ENCODE measurements around the gene TGFB1. TPM values are rescaled to one million over a fixed set of nuclear protein-coding genes. Genes with fewer than 3 reads are reported as not detected.

TGFB1 gene
- total RNA-seq, 1 experiment from 2014 or later, result 102 TPM

DNA sequence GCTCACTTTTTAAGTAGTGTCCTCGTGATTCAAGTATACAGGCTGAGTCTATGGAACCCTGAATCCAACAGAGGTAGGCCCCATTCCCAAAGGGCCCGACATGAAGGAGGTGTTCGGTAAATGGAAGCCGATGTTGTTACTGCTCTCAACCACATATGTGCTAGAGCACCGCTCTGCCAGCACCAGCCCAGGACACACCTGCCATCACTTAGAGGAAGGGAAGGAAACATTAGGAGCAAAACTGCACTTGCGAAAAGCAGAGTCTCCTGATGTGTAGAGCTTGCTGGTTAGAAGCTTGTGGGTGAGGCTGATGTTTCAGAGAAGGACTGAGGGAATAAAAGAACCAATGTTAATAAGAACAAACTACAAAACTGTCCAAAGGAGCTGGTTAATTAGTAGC lies 53.2 kb downstream of the TGFB1 start:
- Histone ChIP-seq H3K9me3 (ENCODE audit: low read depth, low read length, poor library complexity, severe bottlenecking) (no peaks in the 10 kb centered on the region), H3K4me1 (ENCODE audit: insufficient read depth, low read length, poor library complexity, severe bottlenecking) (no peaks in the 10 kb centered on the region), H3K27me3 (replicated peaks; ENCODE audit: insufficient read depth, low read depth, low read length, poor library complexity) (no peaks in the 10 kb centered on the region), H3K27ac (ENCODE audit: low read depth, low read length, poor library complexity, severe bottlenecking) (no peak overlapping the region), H3K36me3 (ENCODE audit: insufficient read depth, low read length, poor library complexity, severe bottlenecking) (peaks cover 99% of the 10 kb centered on the region), H3K4me3 (ENCODE audit: low read depth, low read length, poor library complexity, severe bottlenecking) (no peak overlapping the region)
- intact Hi-C loops (cut with micrococcal nuclease; ENCODE audit: unreplicated experiment), result no loop called here
- no peak for DNase-seq (ENCODE audit: low spot score)
- ChIA-PET CTCF (interaction anchor here (0.6 kb wide), 1 partner anchor 37 kb away, joined by 3 read pairs; no protein-coding TSS in a partner anchor), POLR2A (ENCODE audit: low non-redundant PET) (no interaction called here)
- no TSS peak for BruUV-seq (replicated peaks)
- no peak for TF ChIP-seq EZH2 (IDR thresholded peaks at IDR 0.05; ENCODE audit: borderline replicate concordance, low read depth, low read length, poor library complexity, severe bottlenecking)
- TF ChIP-seq, protein P1, sequence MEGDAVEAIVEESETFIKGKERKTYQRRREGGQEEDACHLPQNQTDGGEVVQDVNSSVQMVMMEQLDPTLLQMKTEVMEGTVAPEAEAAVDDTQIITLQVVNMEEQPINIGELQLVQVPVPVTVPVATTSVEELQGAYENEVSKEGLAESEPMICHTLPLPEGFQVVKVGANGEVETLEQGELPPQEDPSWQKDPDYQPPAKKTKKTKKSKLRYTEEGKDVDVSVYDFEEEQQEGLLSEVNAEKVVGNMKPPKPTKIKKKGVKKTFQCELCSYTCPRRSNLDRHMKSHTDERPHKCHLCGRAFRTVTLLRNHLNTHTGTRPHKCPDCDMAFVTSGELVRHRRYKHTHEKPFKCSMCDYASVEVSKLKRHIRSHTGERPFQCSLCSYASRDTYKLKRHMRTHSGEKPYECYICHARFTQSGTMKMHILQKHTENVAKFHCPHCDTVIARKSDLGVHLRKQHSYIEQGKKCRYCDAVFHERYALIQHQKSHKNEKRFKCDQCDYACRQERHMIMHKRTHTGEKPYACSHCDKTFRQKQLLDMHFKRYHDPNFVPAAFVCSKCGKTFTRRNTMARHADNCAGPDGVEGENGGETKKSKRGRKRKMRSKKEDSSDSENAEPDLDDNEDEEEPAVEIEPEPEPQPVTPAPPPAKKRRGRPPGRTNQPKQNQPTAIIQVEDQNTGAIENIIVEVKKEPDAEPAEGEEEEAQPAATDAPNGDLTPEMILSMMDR (conservative IDR thresholded peaks at IDR 0.05; ENCODE audit: low read depth, low read length), result no peak

- intact Hi-C loops (cut with micrococcal nuclease; ENCODE audit: unreplicated experiment), result no loop called here
- peak; percentile 18 for DNase-seq (ENCODE audit: low spot score)
- TF ChIP-seq, protein P1 (conservative IDR thresholded peaks at IDR 0.05; ENCODE audit: low read depth, low read length), result no peak
- no peak for TF ChIP-seq EZH2 (IDR thresholded peaks at IDR 0.05; ENCODE audit: borderline replicate concordance, low read depth, low read length, poor library complexity, severe bottlenecking)
- H3K4me1 ChIP-seq (ENCODE audit: insufficient read depth, low read length, poor library complexity, severe bottlenecking), result no peaks in the 10 kb centered on the region
- ChIA-PET POLR2A (ENCODE audit: low non-redundant PET) (no interaction called here), CTCF (no interaction called here)
- H3K36me3 ChIP-seq (ENCODE audit: insufficient read depth, low read length, poor library complexity, severe bottlenecking), result peaks cover 99% of the 10 kb centered on the region
- no TSS peak for BruUV-seq (replicated peaks)
- H3K27ac ChIP-seq (ENCODE audit: low read depth, low read length, poor library complexity, severe bottlenecking), result no peak overlapping the region
- no peaks in the 10 kb centered on the region for H3K27me3 ChIP-seq (replicated peaks; ENCODE audit: insufficient read depth, low read depth, low read length, poor library complexity)
- no peak overlapping the region for H3K4me3 ChIP-seq (ENCODE audit: low read depth, low read length, poor library complexity, severe bottlenecking)
- no peaks in the 10 kb centered on the region for H3K9me3 ChIP-seq (ENCODE audit: low read depth, low read length, poor library complexity, severe bottlenecking)
Measured at GRCh38 chr19:41299755-41300089, 54.0 kb downstream of the TGFB1 start.

- H3K36me3 ChIP-seq (ENCODE audit: insufficient read depth, low read length, poor library complexity, severe bottlenecking), result peaks cover 99% of the 10 kb centered on the region
- no peaks in the 10 kb centered on the region for H3K4me1 ChIP-seq (ENCODE audit: insufficient read depth, low read length, poor library complexity, severe bottlenecking)
- TF ChIP-seq EZH2 (IDR thresholded peaks at IDR 0.05; ENCODE audit: borderline replicate concordance, low read depth, low read length, poor library complexity, severe bottlenecking), result no peak
- TF ChIP-seq, protein P1 (conservative IDR thresholded peaks at IDR 0.05; ENCODE audit: low read depth, low read length), result no peak
- H3K27me3 ChIP-seq (replicated peaks; ENCODE audit: insufficient read depth, low read depth, low read length, poor library complexity), result no peaks in the 10 kb centered on the region
- no peaks in the 10 kb centered on the region for H3K9me3 ChIP-seq (ENCODE audit: low read depth, low read length, poor library complexity, severe bottlenecking)
- H3K27ac ChIP-seq (ENCODE audit: low read depth, low read length, poor library complexity, severe bottlenecking), result no peak overlapping the region
- H3K4me3 ChIP-seq (ENCODE audit: low read depth, low read length, poor library complexity, severe bottlenecking), result no peak overlapping the region
- POLR2A ChIA-PET (ENCODE audit: low non-redundant PET), result no interaction called here
- intact Hi-C loops (cut with micrococcal nuclease; ENCODE audit: unreplicated experiment), result no loop called here
- BruUV-seq (replicated peaks), result no TSS peak
- CTCF ChIA-PET, result no interaction called here
- DNase-seq (ENCODE audit: low spot score), result no peak
Measured at GRCh38 chr19:41299046-41299754, 54.5 kb downstream of the TGFB1 start.
